HCT116 (cell line): ENCODE data around the gene CCDC69.

Source experiments
- ATF3 ChIP-seq: IDR thresholded peaks from 2 replicates; pipeline ENCODE4 v1.6.1; 2012
- EGR1 ChIP-seq: IDR thresholded peaks from 2 replicates; pipeline ENCODE4 v1.6.1; 2012; ENCODE audit warnings: low read depth
- EZH2 ChIP-seq: fragments of 200-600 bp; sonication (generic); IDR thresholded peaks from 2 replicates; pipeline ENCODE4 v1.6.1; 2017; ENCODE audit warnings: antibody characterized with exemption, mixed run types
- ZNF274 ChIP-seq: fragments of 200-500 bp; sonication (Bioruptor generic); IDR thresholded peaks from 2 replicates; pipeline ENCODE4 v1.6.1; 2014; ENCODE audit warnings: mild to moderate bottlenecking, low read depth, low read length, inconsistent platforms
- TF ChIP-seq, protein P1 (sequence below), 3 experiments: fragments of 200-600 bp in 1 of 3; sonication (generic) in 1 of 3; IDR thresholded peaks in 2 of 3; conservative IDR thresholded peaks in 1 of 3; 2 replicates each; pipeline ENCODE4 v1.5.1; 2012 to 2017; ENCODE audit warnings: low read depth in 2 of 3, low read length in 2 of 3, antibody characterized with exemption in 1 of 3, borderline replicate concordance in 1 of 3, control low read depth in 1 of 3, mild to moderate bottlenecking in 1 of 3, mixed read lengths in 1 of 3, mixed run types in 1 of 3, moderate library complexity in 1 of 3; ENCODE audit not compliant: insufficient read depth in 1 of 3

DNA sequence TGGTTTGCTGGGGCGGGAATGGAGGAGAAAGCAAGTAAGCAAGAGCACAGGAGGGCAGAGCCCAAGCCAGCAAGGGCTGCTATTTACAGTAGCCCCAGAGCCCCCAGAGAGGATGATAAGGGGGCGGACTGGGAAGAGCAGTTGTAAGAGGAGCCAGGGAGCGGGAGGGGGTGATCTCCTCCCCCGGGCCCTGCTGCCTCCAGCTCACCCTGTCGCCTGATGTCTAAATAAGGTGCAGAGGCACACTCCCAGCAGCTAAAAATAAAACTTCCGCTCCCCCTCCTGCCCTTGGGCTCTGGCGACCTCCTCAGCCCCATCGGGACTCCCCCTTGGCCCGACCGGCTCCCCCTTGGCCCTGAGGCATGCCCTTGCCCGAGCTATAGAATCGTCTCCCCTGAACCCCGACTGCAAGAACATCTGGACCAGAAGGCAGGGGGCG is 14.4 kb upstream of the CCDC69 start:
- TF ChIP-seq EZH2 (no peak), ZNF274 (no peak), ATF3 (no peak), EGR1 (no peak)
- TF ChIP-seq, protein P1, sequence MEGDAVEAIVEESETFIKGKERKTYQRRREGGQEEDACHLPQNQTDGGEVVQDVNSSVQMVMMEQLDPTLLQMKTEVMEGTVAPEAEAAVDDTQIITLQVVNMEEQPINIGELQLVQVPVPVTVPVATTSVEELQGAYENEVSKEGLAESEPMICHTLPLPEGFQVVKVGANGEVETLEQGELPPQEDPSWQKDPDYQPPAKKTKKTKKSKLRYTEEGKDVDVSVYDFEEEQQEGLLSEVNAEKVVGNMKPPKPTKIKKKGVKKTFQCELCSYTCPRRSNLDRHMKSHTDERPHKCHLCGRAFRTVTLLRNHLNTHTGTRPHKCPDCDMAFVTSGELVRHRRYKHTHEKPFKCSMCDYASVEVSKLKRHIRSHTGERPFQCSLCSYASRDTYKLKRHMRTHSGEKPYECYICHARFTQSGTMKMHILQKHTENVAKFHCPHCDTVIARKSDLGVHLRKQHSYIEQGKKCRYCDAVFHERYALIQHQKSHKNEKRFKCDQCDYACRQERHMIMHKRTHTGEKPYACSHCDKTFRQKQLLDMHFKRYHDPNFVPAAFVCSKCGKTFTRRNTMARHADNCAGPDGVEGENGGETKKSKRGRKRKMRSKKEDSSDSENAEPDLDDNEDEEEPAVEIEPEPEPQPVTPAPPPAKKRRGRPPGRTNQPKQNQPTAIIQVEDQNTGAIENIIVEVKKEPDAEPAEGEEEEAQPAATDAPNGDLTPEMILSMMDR (IDR thresholded peaks at IDR 0.05 in 2 of 3, conservative IDR thresholded peaks at IDR 0.05 in 1 of 3; ENCODE audit: borderline replicate concordance in 1 of 3, insufficient read depth in 1 of 3, low read depth in 2 of 3, low read length in 2 of 3) = no peak
